ENCODE measurements around the gene UBE2D2.

Gene UBE2D2

DNA sequence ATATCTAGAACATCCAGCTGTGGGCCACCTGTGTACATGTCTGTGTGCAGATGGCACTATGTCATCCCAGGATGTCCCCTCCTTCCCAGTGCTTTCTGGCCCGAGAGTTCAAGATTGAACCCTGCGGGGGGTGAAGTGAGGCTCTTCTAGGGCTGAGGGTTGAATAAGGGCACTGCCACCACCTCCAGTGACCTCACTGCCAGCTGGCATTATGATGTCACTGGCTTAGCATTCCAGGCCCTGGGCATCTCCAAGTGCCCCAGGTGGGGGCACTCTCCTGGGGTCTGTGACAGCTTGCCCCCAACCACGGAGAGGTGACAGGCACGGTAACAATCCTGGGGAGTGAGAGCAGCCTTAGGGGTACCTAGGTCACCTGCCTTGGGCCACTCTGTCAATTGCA is 114.1 kb downstream of the UBE2D2 start:
- DNase-seq (ENCODE audit: low read depth in 2 of 2, low spot score in 1 of 2): no peak

DNA sequence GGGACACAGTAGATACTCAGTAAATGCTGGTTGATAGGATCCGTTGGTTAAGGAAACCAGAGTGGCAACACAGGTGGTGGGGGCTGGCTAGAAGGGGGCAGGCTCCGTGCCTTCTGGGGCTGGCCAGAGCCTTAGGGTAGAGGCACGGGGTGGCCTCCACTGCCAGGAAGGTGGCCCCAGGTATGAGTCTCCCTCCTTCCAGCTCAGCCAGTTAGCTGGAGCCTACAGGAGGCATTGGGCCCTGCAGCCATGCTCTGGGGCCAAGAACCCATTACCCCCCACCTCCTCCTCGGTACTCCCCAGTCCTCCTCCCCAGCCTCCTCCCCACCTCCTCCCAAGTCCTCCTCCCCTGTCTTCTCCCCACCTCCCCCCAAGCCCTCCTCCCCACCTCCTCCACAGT is 114.7 kb downstream of the UBE2D2 start:
- no peak for DNase-seq (ENCODE audit: low read depth in 2 of 2, low spot score in 1 of 2)

DNA sequence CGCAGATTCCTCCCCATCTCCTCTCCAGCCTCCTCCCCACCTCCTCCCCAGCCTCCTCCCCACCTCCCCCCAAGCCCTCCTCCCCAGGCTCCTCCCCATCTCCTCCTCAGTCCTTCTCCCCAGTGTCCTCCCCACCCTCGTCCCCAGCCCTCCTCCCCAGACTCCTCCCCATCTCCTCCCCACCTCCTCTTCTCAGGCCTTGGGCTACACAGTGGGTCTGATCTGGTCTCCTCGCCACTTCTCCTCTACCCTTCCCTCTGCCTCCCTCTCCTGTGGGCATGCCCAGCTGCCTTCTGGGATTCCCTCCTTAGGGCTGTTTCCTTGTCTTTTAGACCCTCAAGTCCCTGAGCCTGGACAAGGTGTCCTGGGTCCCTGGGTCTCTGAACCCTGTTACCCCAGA is 115.3 kb downstream of the UBE2D2 start:
- no peak for DNase-seq (ENCODE audit: low read depth in 2 of 2, low spot score in 1 of 2)

DNA sequence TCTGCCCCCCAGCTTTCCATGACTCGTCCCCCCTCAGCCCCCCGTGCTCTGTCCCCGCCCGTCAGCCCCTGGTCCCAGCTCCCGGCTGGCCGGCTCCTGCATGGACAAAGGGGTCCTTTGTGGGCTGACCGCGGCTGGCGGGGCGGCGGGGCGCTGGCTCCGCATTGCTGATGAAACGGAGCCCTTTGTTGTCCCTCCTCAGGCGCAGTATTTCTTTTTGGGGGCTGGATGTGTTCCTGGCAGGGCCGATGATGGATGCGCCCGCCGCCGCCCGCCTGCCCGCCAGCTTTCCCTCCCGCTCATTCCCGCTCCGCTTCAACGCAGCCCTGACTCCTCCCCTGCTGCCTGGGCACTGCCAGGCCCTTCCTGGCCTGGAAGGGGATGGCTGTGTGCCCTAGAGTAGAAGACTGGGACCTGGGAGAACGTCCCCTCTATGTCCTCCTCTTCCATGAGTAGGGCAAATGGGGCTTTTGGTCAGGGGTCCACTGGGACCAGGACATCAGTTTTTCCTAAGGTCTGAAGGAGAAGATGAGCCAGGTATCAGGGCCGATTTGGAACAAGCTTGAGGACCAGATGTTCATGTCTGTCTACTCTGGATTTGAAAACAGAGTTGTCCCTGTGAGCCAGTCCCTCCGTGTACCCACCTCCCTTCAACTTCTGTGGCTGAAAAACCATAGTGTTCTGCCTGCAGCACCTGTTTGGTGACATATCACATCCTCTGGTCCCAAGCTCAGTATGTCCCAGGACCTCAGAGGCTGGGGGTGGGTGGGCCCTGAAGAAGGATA is 116.0 kb downstream of the UBE2D2 start:
- DNase-seq (ENCODE audit: low read depth in 2 of 2, low spot score in 1 of 2): no peak
